C4-2B (cell line): Measurements from ENCODE around the gene PTPRF.

Experiments
- CTCF ChIP-seq: fragments of 450-650 bp; conservative IDR thresholded peaks from 2 replicates; pipeline ENCODE4 v1.5.1; 2017; ENCODE audit warnings: mild to moderate bottlenecking
- ZFX ChIP-seq: fragments of 450-650 bp; IDR thresholded peaks from 2 replicates; pipeline ENCODE4 v1.6.1; 2017

- TF ChIP-seq CTCF, result no peak
- TF ChIP-seq ZFX, result no peak
Measured at GRCh38 chr1:43596579-43596978, 65.9 kb downstream of the PTPRF start.
